OCI-LY1 (cell line): ENCODE data around the gene EFHC1.

Experiments used
- H2AFZ ChIP-seq: fragments of 200-600 bp; sonication (generic), shearing (Covaris generic); 2 replicates; pipeline ENCODE4 v1.6.0; 2014; ENCODE audit warnings: antibody characterized with exemption, mild to moderate bottlenecking, low read length
- H3F3A ChIP-seq: fragments of 200-600 bp; sonication (generic), shearing (Covaris generic); 2 replicates; pipeline ENCODE4 v1.6.0; 2014; ENCODE audit warnings: mild to moderate bottlenecking, antibody characterized with exemption, low read length, moderate library complexity; ENCODE audit not compliant: insufficient read depth
- H3K27ac ChIP-seq: fragments of 200-600 bp; sonication (generic); 2 replicates; pipeline ENCODE4 v1.5.1; 2014; ENCODE audit warnings: low read length, mixed run types, mild to moderate bottlenecking, low read depth; ENCODE audit not compliant: poor library complexity, severe bottlenecking
- H3K27me3 ChIP-seq: fragments of 200-600 bp; sonication (generic); 2 replicates; pipeline ENCODE4 v1.6.0; 2014; ENCODE audit warnings: antibody characterized with exemption, mild to moderate bottlenecking, low read length, moderate library complexity; ENCODE audit not compliant: insufficient read depth
- H3K36me3 ChIP-seq: fragments of 200-600 bp; sonication (generic); 2 replicates; pipeline ENCODE4 v1.6.1; 2014; ENCODE audit warnings: mild to moderate bottlenecking, antibody characterized with exemption, low read length, moderate library complexity, mixed read lengths; ENCODE audit not compliant: insufficient read depth
- H3K4me1 ChIP-seq: fragments of 200-600 bp; sonication (generic); 2 replicates; pipeline ENCODE4 v1.5.1; 2014; ENCODE audit warnings: mild to moderate bottlenecking, low read length, moderate library complexity; ENCODE audit not compliant: insufficient read depth, severe bottlenecking
- H3K4me2 ChIP-seq: fragments of 200-600 bp; sonication (generic), shearing (Covaris generic); 2 replicates; pipeline ENCODE4 v1.6.1; 2014; ENCODE audit warnings: low read length
- H3K4me3 ChIP-seq: fragments of 200-600 bp; sonication (generic); 2 replicates; pipeline ENCODE4 v1.5.1; 2014; ENCODE audit warnings: low read length, low read depth, mild to moderate bottlenecking, mixed read lengths; ENCODE audit not compliant: poor library complexity, severe bottlenecking
- H3K79me2 ChIP-seq: fragments of 200-600 bp; shearing (Covaris generic); 2 replicates; pipeline ENCODE4 v1.6.1; 2016; ENCODE audit warnings: mixed run types, low read length, mixed read lengths; ENCODE audit not compliant: insufficient read depth
- H3K9ac ChIP-seq: fragments of 200-600 bp; sonication (generic), shearing (Covaris generic); 2 replicates; pipeline ENCODE4 v1.6.1; 2014; ENCODE audit warnings: mild to moderate bottlenecking, low read length, mixed read lengths
- H3K9me2 ChIP-seq: fragments of 200-600 bp; sonication (generic), shearing (Covaris generic); 2 replicates; pipeline ENCODE4 v1.6.1; 2014; ENCODE audit warnings: low read depth, mild to moderate bottlenecking, low read length, mixed read lengths
- H3K9me3 ChIP-seq: fragments of 200-600 bp; shearing (Covaris generic); 2 replicates; pipeline ENCODE4 v1.6.1; 2014; ENCODE audit warnings: low read length, mixed read lengths
- H4K20me1 ChIP-seq: fragments of 200-600 bp; sonication (generic), shearing (Covaris generic); 2 replicates; pipeline ENCODE4 v1.6.0; 2016; ENCODE audit warnings: mild to moderate bottlenecking, low read length; ENCODE audit not compliant: insufficient read depth
- CTCF ChIP-seq: fragments of 200-600 bp; sonication (generic), shearing (Covaris generic); IDR thresholded peaks from 2 replicates; pipeline ENCODE4 v1.5.1; 2017; ENCODE audit warnings: mild to moderate bottlenecking, antibody characterized with exemption, low read length, moderate library complexity, mixed read lengths
- EZH2 ChIP-seq: fragments of 200-600 bp; sonication (generic), shearing (Covaris generic); IDR thresholded peaks from 2 replicates; pipeline ENCODE4 v1.8.0; 2017; ENCODE audit warnings: borderline replicate concordance, mixed run types, mild to moderate bottlenecking, antibody characterized with exemption, low read length, moderate library complexity, mixed read lengths

Gene EFHC1

GRCh38 chr6:52517502-52518278 lies 97.5 kb downstream of the EFHC1 start:
- Histone ChIP-seq H3K79me2 (peaks cover 9% of the 10 kb centered on the region; the same call in 1 of the 2 replicates), H3K27ac (no peak overlapping the region), H3K4me2 (no peak overlapping the region), H3K4me1 (peaks cover 10% of the 10 kb centered on the region), H3F3A (no peaks in the 10 kb centered on the region), H3K9me3 (no peaks in the 10 kb centered on the region), H3K36me3 (peaks cover 75% of the 10 kb centered on the region), H3K27me3 (no peaks in the 10 kb centered on the region), H3K9ac (no peak overlapping the region), H2AFZ (no peak overlapping the region), H3K4me3 (no peak overlapping the region), H4K20me1 (no peaks in the 10 kb centered on the region), H3K9me2 (no peaks in the 10 kb centered on the region)
- TF ChIP-seq EZH2 (no peak), CTCF (no peak)

GRCh38 chr6:52518279-52518945 lies 98.3 kb downstream of the EFHC1 start:
- Histone ChIP-seq H2AFZ (no peak overlapping the region), H3K4me1 (peaks cover 18% of the 10 kb centered on the region), H3K27me3 (no peaks in the 10 kb centered on the region), H3K4me2 (no peak overlapping the region), H3K9me3 (no peaks in the 10 kb centered on the region), H3K36me3 (peaks cover 68% of the 10 kb centered on the region), H3K27ac (no peak overlapping the region), H3K79me2 (peaks cover 9% of the 10 kb centered on the region; the same call in 1 of the 2 replicates), H3K9me2 (no peaks in the 10 kb centered on the region), H4K20me1 (no peaks in the 10 kb centered on the region), H3K9ac (no peak overlapping the region), H3K4me3 (no peak overlapping the region), H3F3A (no peaks in the 10 kb centered on the region)
- TF ChIP-seq CTCF: no peak
- TF ChIP-seq EZH2: no peak

GRCh38 chr6:52519618-52520017 lies 99.5 kb downstream of the EFHC1 start:
- peaks cover 30% of the 10 kb centered on the region for H3K4me1 ChIP-seq
- no peak for TF ChIP-seq CTCF
- TF ChIP-seq EZH2: no peak
- no peak overlapping the region for H3K4me2 ChIP-seq
- H3F3A ChIP-seq: no peaks in the 10 kb centered on the region
- H4K20me1 ChIP-seq: no peaks in the 10 kb centered on the region
- no peaks in the 10 kb centered on the region for H3K27me3 ChIP-seq
- no peak overlapping the region for H3K4me3 ChIP-seq
- H3K9me3 ChIP-seq: no peaks in the 10 kb centered on the region
- H3K9ac ChIP-seq: no peak overlapping the region
- no peak overlapping the region for H3K27ac ChIP-seq
- peaks cover 56% of the 10 kb centered on the region for H3K36me3 ChIP-seq
- peaks cover 9% of the 10 kb centered on the region for H3K79me2 ChIP-seq
- no peaks in the 10 kb centered on the region for H3K9me2 ChIP-seq
- H2AFZ ChIP-seq: no peak overlapping the region
